HG02588 (cell line): ENCODE results near the gene MTFR2.

ENCODE experiments used
- ATAC-seq: cut with Tn5 transposase; IDR thresholded peaks from one replicate; pipeline ENCODE4 v1.9.1; 2021; ENCODE audit warnings: mild to moderate bottlenecking, moderate library complexity; ENCODE audit not compliant: unreplicated experiment

MTFR2 gene

GRCh38 chr6:136189104-136189503 is 61.0 kb downstream of the MTFR2 start:
- ATAC-seq = no peak

GRCh38 chr6:136188486-136188885 is 61.6 kb downstream of the MTFR2 start:
- ATAC-seq = no peak

- ATAC-seq = no peak
Measured at GRCh38 chr6:136186363-136186762, 63.7 kb downstream of the MTFR2 start.

- ATAC-seq = no peak
Measured at GRCh38 chr6:136184738-136185137, 65.4 kb downstream of the MTFR2 start.

- ATAC-seq = no peak
Measured at GRCh38 chr6:136181861-136182260, 68.2 kb downstream of the MTFR2 start.

- ATAC-seq = no peak
Measured at GRCh38 chr6:136181512-136181833, 68.6 kb downstream of the MTFR2 start.
